OCI-M2 (cell line): Measurements from ENCODE around the gene INTS2.
"Not testable (repeated sequence)": the region's sequence is repeated elsewhere in the genome, so short reads cannot be mapped to it uniquely, and the experiment has no call there.

Source experiments
- DNase-seq: peaks from one replicate; lab custom pipeline; 2025; ENCODE audit not compliant: unreplicated experiment; lab: John Stamatoyannopoulos, UW

The INTS2 gene

DNA sequence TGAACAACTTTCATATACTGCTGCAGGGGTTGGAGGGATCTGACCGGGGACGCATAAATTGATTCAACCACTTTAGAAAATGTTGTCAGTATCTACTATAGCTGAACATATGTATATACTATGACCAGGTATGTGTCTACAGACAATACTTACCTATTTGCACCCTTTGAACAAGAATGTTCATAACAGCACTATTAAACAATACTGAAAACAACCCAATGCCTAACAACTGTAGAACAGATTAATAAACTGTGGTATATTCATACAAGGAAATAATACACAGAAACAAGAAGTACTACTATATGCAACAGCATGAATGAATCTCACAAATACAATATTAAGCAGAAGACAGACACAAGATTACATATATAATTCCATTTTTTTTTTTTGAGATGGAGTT is 74.9 kb downstream of the INTS2 start:
- no peak for DNase-seq

DNA sequence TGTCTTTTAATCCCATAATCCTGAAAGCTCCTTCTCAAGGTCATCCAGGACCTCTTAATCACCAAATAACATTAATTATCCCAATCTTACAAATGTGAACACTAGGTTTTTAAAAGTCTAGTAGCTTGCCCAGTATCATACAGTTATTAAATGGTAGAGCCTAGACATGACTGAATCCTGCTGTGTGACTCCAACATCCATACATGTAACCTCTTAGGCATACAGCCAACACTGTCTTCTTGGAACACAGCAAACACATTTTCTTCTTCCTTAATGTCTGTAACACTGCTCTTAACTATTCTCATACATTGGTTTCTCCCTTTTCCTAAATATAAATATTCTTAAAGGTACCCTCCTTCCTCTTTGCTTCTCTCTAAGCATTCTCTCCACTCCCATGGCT is 78.1 kb downstream of the INTS2 start:
- DNase-seq: no peak

DNA sequence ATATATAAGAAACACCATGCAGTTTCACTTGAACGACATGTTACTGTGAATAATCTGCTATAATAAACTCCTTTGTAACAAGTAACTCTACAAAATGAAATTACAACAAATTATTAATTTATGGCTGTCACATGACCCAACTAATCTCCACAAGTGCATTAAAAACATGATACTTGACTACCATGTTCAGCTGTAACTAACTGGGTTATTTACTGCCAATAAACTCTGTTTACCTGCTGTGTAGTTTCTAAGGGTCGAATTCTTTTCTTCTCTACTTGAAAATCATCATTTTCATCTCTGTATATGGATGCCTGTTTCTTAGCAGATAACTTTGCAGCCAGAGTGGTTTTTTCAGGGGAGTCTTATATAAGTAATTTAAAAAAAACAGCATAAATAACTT is 78.9 kb downstream of the INTS2 start:
- no peak for DNase-seq

DNA sequence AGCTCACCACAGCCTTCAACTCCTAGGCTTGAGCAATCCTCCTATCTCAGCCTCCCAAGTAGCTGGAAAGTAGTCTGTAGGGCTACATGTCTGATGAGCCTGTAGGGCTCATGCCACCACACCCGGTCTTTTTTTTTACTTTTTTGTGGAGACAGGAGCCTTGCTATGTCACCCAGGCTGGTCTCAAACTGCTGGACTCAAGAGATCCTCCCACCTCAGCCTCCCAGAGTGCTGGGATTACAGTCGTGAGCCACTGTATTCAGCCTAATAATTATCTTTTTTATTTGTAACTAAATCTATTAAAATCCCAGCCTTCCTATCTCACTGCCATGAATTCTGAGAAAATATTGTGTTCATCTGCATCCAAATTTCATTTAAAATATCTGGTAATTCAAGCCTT is 79.5 kb downstream of the INTS2 start:
- no peak for DNase-seq

DNA sequence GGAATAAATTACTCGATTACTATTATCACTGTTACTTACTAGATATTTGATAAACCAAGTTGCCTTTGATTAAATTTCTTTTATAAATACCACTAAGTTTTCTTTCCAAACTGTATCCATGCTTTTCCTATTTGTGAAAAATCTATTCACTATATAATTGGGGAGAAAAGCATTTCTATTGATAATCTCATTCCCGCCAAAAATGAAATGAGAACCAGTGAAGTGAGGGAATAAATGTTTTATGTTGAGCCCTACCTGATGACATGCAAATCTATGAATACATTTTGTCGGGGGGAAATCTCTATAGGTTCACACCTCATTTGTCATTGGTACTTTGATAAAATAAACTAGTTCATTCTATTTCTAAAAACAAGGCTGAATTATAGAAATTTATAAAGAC is 80.1 kb downstream of the INTS2 start:
- no peak for DNase-seq

DNA sequence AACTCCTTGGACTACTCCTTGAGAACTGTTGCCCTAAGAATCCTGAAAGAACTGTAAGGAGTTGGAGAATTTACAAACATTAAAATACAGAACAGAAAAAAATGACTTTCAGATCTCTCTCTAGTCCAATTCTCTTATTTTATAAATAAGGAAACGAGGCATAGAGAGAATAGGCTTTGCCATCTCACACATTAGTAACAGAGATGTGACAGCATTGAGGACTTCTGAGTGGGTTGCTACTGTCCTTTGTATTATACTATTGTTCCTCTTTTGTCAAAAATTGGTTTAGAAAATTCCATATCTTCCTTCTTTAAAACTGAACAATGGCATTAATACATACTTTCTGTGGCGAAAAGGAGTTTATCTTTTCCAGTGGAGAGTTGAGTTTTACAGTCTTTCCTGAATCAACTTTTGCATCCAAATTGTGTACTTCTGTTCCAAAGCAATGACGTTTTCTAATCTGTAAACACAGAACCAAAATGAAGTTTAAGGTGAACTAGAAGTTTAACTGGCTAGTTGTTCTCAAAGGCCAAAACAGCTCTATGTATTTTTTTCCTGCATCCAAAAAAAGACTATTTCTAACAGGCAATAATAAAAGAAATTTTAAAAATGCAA is 80.9 kb downstream of the INTS2 start:
- no peak for DNase-seq

DNA sequence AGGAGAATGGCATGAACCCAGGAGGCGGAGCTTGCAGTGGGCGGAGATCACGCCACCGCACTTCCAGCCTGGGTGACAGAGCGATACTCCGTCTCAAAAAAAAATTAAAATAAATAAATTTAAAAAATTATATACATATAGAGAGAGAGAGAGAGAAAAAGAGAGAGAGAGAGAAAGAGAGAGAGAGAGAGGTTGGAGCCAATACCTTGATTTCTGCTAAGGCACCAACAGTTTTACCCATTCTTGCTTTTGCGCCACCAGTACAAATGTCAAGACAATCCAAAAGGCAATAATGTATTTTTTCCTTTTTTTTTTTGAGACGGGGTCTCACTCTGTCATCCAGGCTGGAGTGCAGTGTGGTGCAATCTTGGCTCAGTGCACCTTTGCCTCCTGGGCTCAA is 81.7 kb downstream of the INTS2 start:
- no peak for DNase-seq

DNA sequence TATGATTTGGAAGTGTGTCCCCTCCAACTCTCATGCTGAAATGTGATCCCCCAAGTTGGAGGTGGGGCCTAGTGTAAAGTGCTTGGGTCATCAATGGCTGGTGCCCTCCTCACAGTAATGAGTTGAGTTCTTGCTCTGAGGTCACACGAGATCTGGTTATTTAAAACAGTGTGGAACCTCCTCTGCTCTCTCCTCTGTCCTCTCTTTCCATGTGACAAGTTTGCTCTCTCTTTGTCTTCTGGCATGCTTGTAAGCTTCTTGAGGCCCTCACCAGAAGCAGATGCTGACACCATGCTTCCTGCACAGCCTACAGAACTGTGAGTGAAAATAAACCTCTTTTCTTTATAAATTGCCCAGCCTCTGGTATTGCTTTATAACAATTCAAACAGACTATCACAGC is 84.3 kb downstream of the INTS2 start:
- DNase-seq: no peak

DNA sequence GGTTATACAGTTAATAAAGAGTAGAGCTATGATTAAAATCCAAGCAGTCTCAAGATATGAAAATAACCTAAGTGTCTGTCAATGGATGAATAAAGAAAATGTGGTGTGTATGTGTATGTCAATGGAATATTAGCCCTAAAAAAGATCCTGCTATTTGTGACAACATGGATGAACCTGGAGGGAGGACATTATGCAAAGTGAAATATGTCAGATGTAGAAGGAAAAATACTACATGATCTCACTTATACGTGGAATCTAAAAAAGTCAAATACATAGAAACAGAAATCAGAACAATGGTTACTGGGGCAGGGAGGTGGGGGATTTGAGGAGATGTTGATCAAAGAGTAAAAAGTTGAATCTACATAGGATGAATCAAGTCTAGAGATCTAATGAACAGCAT is 84.9 kb downstream of the INTS2 start:
- no peak for DNase-seq

DNA sequence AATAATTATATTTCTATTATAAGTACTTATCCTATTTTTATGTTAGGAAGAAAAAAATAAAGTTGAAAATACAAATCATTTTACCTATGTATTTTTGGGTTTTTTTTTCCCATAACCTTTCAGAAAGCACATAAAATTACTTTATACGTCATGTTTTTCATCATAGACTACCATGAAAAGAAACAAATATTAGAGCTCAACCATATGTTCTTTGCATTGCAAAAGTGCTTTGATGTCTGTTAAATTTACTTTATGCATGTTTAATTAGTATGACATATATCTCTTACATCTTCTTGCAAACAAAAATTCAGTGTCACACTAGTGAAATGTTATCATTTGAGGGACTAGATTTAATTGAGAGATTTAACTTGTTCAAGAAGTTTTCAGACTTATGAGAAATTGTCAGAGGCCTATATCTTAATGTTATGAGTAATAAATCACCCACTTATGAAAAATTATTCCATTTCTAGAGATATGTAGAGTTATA is 88.4 kb downstream of the INTS2 start:
- no peak for DNase-seq

DNA sequence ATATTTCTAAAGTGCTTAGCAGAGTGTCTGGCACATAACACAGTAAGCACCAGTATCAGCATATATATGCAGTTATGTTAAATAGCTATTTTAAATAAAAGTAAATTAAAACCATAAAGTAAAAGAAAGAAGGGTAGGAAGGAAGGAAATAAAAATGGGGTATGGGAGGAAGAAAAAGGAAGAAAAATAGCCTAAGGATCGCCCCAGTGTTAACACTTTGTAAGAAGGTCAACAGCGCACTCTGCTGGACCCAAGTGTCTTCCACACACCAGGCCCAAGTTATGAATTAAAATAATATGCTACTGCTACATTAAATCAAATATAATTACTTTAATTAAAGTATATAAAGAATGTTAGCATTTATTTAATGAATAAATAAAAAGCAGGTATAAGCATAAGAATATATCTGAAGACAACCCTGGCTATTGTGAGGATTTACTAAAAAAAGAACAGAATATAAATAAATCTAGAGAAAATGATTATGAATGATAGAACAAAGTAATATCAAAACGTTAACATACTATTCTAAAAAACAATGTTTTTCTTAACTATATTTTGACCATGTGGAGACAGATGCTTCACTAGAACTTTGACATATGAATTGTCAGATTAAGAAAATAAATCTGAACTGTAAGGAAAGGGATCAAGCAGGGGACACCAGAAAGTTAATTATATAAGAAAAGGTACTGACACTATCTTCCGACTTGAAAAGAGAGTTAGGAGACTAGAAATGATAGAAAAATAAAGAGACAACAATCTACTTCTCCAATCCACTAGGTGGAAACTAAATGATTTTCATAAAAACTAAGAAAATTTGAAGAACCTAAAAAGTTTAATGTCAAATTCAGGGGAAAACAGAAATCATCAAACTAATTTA is 90.4 kb downstream of the INTS2 start:
- no peak for DNase-seq

DNA sequence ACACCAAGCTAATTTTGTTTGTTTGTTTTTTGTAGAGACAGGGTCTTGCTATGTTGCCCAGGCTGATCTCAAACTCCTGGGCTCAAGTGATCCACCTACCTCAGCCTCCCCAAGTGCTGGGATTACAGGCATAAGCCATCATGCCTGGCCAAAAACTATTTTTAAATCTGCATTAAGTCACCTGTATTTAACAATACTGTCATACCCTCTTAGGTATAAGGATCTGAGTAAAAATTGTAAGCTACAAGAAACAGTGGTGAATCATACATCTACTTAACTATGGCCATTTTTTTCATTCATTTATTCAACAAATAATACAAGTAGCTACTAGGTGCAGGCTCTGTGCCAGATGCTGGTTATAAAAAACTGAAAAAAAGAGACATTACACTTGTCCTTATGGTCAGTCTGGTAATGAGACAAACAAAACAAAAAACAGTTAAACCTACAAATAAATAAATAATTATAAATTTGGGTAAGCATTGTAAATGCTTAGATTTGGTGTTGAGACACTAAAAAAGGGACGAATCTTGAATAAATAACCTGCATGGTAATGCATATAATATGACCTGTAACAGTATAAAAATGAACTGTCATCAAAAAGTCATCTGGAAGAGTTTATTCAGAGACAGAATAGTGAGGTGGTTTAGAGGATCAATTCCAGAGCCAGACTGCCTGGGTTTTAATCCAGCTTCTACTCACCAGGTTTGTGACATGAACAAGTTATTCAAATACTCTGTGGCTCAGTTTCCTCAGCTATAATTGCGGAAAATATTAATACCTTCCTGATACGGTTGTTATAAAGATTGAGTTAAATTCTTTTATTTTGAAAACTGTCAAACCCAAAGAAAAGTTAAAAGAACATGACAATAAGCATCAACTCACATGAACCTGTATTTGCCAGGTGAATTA is 91.3 kb downstream of the INTS2 start:
- no peak for DNase-seq

DNA sequence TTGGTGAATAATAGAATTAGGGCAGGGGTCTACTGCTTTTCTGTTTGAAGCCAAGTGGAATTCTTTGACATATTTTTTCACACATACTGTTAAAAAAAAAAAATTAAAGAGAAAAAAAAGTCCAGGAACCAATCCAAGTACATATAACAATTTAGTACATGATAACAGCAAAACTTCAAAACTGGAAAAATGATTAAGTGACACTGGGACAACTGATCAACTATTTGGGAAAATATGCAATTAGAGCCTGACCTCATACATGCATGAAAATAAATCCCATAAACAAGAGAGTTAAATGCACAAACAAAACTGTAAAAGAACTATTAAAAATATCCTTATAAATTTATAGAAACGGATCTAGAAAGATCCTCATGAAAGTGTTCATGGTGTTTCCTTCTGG is 92.2 kb downstream of the INTS2 start:
- DNase-seq: no peak

DNA sequence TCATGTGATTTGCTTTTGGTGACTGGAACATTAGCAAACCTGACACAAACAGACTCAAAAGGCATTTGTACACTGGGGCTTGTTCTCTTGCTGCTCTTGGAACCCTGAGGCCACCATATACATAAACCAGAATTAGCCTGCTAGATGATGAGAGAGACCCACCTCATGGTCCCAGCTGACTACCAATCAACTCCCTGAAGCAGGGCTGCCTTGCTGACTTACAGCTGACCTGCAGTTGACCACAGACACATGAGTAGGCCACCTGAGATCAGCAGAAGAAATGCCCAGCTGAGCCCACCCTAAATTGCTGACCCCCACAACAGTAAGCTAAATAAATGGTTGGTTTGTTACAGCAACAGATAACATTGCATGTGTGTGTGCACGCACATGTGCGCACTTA is 93.2 kb downstream of the INTS2 start:
- DNase-seq: no peak

DNA sequence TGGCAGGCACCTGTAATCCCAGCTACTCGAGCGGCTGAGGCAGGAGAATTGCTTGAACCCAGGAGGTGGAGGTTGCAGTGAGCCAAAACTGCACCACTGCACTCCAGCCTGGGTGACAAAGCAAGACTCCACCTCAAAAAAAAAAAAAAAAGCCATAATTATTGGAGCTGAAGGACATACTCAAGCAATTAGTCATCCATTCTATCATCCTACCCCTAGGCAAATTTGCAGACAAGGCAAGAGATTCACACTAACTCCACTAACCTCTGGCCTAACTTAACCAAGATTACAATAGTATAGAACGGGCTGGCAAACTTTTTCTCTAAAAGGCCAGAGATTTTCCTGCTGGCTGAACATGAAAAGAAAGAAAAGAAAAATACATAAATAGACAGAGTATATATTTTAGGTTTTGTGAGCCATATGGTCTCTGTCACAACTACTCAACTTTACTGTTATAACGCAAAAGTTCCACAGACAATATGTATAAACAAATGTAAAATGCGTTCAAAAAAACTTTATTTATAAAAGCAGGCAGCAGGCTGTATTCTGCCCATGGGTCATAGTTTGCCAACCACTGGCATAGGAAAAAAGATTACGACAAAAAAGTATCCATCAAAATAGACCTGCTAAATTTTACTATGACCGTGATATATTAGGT is 94.1 kb downstream of the INTS2 start:
- DNase-seq: no peak

DNA sequence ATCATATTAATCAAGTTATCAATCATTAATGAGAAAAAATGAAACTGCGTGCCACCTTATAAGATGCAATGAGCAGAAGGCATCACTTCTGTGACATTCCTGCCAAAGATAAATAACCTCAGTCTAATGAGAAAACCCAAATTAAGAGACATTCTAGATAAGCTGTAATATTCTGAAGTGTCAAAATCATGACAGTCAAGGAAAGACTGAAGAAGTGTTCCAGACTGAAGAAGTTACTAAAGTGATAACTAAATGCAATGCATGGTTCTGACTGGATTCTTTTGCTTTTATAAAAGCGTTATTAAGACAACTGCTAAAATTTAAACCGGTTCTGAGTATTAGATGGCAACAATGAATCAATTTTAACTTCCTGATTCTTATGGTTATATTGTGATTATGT is 95.3 kb downstream of the INTS2 start:
- DNase-seq: no peak

DNA sequence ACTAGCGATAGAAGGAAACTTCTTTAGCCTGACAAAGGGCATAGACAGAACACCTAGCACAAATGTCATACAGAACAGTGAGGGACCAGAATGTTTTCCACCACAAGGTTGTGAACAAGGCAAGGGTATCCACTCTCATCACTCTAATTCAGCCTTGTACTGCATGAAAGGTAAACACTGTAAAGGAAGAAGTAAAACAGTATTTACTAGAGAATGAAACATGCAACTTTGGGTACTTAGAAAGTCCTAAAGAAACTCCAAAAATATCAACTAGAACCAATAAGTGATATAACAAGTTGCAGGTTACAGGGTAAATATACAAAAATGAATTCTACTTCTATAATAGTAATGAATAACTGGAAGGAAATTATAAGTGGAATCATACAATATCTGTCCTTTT is 96.7 kb downstream of the INTS2 start:
- DNase-seq: no peak

DNA sequence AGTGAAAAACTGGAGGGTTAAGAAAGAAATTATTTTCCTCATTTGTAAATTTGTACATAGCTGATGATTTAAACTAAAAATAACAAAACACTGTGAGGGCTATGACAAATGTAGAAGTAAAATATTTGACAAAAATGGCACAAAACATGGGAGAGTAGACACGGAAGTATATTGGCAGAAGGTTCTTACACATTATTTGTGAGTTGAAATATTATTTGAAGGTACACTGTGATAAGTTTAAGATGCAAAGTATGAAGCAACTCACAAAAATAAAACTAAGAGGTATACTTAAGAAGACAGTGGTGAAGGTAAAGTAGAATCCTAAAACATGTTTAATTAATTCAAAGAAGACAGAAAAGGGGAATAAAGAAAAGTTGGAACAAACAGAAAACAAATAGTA is 99.1 kb downstream of the INTS2 start:
- DNase-seq: no peak

DNA sequence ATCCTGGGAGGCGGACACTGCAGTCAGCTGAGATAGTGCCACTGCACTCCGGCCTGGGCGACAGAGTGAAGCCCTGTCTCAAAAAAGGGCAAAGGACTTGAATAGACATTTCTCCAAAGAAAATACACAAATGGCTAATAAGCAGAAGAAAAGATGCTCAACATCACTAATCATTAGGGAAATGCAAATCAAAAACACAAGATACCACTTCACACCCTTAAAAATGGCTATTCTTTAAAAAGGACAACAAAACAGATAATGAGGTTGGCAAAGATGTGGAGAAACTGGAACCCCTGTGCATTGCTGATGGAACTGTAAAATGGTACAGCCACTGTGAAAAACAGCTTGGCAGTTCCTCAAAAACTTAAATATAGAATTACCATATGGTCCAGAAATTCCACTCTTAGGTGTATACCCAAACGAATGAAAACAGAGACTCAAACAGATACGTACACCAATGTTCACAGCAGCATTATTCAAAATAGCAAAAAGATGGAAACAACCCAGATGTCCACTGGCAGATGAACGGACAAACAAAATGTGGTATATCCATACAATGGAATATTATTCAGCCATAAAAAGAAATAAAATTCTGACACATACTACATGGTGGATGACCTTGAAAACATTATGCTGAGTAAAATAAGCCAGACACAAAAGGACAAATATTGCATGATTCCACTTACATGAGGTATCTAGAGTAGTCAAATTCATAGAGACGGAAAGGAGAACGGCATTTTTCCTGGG is 100.0 kb downstream of the INTS2 start:
- DNase-seq: no peak

DNA sequence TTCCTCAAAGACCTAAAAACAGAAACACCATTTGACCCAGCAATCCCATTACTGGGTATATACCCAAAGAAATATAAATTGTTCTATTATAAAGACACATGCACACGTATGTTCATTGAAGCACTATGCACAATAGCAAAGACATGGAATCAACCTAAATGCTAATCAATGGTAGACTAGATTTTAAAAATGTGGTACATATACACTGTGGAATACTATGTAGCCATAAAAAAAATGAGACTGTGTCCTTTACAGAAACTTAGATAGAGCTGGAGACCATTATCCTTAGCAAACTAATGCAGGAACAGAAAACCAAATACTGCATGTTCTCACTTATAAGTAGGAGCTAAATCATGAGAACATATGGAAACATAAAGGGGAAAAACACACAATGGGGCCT is 100.9 kb downstream of the INTS2 start:
- DNase-seq: not testable (repeated sequence)
